EH (cell line): ENCODE results near the gene SPATS1.
A peak's percentile ranks its signal among the peaks of the same experiment; 100 is the strongest.

Source experiments
- DNase-seq: peaks from one replicate; pipeline ENCODE4 v3.0.0-alpha.2; 2015; ENCODE audit warnings: low read depth

Gene SPATS1, protein sequence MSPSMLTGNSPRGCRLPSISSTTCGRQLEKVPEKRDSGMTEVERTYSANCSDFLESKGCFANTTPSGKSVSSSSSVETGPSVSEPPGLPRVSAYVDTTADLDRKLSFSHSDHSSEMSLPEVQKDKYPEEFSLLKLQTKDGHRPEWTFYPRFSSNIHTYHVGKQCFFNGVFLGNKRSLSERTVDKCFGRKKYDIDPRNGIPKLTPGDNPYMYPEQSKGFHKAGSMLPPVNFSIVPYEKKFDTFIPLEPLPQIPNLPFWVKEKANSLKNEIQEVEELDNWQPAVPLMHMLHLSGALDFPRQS

DNA sequence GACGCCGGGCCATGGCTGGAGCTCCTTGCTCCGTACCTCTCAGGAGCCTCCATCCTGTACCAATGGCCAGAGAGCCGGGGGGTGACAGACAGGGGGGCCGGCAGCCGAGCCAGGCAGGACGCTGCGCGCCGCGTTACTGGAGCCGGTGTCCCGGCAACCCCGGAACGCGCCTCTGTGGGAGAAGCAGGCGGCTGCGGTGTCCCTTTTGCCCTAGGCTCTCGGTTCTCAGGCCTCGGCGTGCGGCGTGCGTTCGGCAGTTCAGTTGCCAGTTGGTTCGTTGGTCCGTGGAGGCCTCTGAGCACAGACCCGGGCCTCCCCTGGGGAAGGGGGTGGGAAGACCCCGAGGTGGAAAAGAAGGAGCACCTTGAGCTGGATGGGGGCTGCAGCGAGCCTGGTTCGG lies at the start of gene SPATS1:
SPATS1 (plus strand) TSS at position 162 of the 400 bp plus-strand sequence. CDS start 446 bp downstream, outside the sequence.
- peak; percentile 3 for DNase-seq

DNA sequence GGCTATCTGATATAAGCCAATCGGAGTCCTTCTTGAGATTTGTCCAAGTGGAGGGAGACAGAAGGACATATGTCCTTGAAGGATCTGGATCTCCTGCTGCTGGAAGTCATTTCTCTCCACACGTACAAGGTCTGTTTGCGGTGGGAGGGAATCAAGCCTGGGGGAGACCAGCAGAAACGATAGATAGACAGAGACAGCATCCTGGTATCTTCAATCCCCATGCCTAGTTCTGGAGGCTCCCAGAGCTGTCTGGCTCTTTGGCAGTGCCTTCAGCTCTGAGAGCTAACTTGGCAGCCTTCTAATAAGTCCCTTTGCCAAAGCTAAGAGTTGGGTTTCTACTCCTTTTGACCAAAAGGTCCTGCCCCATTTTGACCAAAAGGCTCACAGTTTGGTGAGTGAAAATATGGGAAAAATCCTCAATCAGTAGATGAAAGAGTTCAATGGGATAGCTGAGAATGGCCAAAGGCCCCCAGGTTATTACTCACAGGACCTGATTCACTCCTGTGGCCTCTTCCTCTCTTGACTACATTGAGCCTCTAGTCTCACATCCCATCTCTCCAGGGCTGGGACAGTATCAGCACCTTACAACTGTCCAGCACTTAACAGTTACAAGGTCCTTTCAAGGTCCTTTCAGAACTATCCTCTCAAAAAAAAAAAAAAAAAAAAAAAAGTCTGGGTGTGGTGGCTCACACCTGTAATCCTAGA lies 49.6 kb upstream of the SPATS1 start:
- DNase-seq: no peak

DNA sequence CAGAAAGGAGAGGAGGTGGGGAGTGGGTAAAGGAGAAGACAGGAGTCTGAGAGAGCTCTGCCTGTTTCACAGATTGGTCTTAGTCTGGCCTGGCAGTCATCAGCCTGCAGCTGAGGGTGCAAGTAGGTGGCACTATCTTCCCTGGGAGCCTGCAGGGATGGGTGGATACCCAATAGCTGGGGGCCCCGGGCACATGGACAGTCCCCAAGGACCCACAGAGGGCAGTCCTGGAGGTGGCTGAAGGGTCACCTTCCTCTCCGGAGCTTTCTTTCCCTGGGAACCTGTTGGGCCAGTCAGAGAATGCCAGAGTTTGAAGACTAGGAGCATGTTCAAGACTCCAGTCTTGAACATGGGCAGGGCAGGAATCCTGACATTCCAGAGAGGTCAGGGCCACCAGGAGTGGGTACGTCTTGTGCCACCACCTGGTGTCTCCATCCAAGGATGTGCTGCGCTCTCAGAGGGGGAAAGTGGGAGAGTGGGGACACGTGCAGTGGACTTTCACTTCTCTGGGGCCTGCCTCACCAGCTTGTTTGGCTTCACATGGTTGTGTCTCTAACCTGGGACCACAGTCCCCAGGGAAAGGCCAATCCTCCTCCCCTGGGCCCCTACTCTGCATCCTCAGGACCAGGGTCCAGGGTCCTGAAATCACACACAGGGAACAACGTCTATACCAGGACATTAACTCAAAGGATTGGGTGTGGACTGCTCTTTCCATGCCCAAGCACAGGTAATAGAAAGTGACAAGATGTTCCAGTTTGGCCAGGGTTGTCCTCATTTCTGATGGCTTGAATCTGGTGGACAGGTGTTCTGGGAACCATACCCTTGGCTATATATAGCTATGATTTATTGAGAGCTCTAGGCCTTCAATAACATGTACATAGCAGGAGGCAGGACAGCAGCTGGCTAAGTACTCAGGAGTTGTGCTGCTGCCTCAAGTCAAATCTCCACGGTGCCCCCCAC lies 47.3 kb upstream of the SPATS1 start:
- DNase-seq: no peak

DNA sequence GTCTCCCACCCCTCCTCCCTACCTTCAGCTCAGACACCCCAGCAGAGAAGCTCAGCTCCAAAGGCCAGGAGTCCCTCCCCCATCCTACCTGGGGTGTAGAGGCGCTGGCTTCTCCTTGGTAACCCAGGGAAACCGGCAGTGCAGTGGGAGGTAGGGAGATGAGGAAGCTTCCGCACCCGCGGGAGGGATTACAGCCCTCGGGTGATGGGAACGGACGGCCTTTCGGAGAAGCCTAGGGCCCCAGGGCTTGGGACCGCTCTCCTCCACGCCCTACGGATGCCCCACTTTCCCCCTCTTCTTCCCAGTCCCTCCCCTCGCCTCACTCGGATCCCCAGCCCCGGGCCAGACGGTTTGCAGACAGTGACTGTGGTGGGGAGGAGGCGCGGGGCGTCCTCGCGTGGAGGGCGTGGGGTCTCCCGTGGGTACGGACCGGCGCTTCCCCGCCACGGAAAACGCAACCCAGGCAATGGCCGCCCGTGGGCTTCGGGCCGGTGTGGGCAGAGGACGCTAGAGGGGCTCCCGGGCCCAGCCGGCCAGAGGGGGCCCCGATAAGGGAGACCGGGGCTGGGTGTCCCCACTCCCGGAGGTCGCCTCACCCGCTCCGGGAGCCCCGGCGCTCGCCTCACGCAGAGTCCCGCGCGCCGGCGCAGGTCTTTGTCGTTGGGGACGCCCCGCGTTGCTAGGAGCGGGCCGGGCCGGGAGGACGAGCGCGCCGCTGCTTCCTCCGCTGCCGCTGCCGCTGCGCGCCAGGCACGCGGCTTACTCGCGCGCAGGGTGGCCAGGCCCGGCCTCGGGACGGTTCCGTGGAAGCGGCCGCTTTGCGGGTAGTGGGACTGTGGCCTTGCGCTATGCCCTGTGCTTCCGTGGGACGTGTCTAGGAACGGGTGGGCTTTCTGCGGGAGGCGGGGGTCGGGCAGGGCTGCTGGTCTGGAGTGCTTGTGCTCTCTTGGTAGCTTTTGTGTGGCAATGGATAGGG lies 45.1 kb upstream of the SPATS1 start:
- peak; percentile 22 for DNase-seq

DNA sequence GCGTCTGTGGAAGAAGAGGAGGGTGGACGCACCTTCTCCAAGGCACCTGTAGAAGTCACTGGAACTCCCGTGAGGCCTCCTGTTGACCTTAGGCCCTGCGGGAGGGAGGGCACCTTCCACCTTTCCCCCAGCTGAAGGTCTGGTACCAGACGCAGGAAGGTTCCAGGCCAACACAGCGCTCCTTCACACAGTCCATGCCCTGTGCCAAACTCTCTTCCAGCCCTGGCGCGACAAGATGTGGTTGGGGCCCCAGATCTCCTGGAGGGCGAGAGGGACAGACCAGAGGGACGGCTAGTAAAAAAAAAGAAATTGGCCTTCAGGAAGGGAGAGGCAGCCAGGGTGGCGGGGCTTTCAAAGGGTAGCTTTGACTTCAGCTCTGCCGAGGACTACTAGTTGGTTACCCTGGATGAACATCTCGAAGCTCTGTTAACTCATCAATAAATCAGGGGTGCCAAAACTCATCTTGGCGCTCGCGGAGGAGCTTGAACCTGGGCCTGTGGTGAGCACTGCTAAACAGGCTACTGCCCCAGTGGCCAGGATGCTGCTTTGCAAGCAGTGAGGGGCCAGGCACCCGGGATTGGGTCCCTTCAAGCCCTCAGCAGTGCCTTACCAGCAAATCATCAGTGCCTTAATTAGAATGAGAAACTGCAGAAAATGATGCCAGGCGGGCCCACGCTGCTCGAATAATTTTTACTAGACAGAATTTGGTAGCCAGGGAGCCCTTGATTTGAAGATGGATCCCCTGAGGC lies 44.2 kb upstream of the SPATS1 start:
- DNase-seq: no peak

DNA sequence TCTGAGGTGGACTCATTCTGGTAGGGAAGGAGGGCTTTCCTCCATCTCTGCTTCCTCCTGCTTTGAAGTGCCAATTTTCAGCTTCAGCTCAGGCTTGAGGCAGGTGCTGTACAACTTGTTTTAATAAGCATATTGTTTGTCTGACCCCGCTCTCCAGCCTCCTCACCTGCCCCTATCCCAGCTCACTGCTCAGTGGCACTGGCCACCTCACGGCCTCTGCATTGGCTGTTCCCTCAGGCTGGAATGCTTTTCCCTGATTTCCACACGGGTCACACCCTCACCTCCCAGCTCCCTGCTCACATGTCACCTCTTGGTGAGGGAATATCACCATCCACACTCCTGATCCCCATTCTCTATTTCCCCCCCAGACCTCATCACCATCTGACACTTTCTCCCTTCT lies 43.6 kb upstream of the SPATS1 start:
- DNase-seq: no peak

DNA sequence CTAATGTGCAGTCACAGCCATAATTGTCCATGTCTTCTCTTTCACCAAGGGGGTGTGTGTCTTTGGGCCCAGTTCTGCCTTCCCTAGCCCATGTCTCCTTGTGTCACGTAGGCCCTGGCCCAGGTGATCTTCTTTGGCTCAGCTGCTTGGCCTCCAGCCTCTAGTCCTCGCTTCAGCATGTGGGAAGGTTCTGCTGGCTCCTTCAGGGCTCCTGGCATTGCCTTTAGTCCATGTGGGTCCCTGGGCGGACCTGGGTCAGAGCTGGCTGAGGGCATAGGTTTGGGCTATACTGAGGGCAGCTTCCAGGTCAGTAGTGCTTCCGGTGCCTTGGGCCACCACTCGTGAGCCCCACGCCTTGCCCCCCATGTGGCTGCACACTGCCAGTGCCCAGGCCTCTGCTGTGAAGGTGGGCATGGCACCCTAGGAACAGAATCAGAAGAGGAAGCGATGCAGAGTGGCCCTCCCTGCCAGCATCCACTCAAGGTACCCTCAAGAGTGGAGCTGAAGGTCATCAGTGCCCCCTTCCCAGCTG lies 42.1 kb upstream of the SPATS1 start:
- DNase-seq: no peak

DNA sequence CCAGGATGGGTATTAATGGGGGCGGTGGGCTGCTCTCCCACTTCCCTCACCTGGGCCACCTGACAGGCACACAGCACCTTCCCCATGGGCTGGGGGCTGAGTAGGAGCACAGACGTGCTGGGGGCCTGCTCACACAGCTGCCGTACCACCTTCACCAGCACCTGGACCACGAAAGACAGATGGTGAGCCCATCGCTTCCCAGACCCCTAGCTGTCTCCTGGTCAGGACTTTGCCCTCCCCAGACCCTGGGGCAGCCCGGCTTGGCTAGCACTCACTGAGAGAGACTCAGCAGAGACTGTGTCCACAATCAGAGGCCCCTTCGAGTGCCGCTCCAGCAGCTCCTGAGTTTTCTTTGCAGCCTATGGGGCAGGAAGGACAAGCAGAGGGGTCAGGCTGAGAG lies 41.3 kb upstream of the SPATS1 start:
- DNase-seq: no peak

DNA sequence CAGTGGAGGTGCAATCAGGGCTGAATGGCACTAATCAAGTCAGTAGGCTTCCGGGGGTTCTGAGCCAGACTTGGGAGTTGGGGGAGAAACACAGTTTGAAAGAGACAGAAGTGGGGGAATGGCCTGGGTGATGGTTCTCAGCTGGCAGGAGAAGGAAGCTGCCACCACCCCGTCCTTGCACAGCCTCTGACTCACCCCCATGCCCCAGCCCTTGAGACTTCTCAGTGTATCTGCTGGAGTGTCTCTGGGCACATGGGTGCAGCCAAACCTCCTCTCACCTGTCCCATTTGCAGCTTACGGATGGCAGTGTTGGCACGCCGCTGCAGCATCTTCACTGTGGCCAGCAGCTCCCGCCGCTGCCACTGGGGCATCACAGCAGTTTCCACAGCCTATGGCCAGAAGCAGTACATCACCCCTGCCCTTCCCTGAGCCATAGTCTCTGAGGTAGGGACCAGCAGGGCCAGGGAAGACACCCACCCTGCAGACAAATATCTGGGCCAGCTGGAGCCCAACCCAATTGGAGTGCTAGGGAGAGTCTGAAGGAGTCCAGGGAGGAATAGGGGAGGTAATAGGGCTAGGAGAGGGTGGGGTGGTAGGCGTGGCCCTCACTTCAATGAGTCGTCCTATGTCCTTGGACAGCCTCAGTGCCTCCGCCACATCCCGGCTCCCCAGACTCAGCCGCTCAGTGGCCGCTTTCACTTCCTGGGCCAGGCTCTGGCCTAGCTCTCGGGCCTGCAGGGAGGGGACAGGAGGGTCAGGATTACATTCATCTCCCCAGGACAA lies 40.5 kb upstream of the SPATS1 start:
- DNase-seq: no peak

DNA sequence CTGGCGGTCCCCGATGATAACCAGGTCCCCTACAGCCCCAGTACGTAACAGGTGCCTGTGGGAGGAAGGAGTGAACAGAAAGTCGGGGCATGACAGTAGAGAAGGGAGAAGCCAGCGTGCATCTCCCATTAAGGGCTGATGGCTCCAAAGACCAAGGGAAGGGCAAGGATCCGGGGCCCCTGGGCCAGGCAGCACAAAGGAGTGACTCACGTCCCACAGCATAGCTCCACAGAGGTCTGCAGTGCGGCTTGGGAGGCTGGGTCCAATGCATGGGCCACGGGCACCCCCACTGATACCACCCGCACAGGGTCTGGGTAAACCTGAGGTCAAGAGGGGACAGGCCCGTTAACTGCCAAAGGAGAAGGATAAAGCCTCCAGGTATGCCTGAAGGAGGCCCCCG lies 39.6 kb upstream of the SPATS1 start:
- DNase-seq: no peak

DNA sequence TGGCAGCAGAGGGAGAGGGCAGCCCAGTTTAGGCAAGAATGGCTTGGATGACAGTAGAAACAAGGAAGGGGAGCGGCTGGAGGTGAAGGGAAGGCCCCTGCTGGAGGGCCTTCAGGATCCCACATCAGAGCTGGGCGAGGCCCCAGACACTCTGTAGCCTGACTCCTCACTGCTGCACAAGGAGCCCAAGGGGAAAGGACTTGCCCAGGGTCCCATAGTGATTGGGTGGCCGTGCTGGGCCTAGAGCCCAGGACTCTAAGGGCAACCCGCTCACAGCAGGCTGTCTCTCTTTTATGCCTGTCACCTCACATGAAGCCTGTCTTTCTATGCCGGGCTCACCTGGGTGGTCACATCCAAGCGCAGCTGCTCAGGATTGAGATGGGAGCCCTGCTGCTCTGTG lies 38.6 kb upstream of the SPATS1 start:
- DNase-seq: no peak

DNA sequence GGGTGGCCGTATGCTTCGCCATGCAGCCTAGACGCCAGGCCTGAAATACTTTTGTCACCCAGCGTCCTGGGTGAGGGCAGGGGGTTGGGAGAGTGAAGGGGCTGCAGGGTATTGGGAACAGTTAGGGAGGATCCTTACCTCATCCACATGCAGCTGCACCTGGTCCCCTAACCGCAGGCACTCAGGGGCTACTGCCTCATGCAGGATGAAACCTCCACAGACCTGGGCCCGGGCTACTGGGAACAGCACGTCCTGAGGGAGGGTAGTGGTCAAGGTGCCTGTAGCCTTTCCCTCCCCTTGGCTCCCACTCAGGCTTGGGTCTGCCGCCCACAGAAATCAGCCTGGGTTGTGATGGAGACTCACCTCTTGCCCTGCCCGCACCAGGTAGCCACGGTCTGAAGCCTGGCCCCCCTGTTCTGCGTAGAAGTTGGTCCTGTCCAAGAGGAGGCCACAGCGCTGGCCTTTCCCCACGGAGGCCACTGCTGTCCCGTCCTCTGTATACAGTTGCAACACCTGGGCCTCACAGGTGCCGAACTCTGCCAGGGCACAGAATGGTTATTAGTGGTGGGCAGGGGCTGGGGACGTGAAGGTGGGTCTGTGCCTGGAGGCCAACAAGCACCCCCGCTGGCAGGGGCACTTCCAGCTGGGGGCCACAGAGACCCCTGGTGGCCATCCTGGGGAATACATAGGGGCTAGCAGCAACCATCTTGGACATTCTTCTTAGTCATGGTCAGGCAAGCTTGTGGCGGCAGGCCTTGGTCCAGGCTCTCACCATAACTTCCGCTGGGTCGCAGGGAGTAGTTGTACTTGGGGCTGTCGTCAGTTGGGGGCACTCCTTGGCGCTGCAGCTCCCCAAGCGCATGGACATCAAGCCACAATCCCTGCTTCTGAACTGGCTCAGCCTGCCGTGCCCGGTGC lies 37.9 kb upstream of the SPATS1 start:
- peak; percentile 55 for DNase-seq

DNA sequence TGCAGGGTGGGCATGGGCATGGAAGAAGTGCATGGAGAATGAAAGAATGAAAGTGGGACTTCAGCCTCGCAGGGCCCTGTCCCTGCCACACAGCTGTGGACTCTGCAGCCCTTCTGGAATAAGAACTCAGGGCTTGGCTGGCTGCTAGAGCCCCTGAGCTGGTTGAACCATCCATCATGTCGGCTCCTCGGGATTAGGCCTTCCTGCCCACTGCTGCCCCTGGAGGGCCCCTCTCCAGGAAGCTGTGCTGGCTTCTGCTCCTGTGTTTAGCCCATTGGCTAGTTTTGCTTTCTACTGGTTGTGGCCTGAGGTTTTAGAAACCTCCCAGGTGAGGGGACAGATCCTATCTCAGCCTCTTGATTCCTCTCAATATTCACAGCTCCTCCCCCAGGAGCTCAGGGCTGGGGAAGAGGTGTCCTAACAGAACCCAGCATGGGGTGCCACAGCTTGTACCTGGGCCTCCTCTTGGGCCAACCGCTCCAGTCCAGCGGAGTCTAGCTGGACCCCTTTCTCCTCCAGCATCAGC lies 37.2 kb upstream of the SPATS1 start:
- no peak for DNase-seq

DNA sequence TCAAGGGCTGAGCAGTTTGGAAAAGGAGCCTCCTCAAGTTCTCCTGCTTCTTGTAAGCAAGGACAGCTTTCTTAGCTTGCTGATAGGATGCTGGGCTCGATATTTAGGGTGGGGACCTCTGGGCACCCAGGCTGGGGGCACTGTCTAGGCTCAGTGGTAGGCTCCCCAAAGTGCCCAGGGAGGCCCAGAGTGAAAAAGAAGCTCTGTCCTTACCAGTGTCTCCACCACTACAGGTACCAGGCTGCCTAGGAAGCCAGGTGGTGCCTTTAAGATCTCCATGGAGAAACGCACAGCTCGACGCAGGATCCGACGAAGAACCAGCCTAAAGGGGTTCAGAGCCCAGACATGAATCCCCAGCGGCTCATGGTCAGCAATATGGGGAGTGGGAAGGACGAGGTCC lies 35.7 kb upstream of the SPATS1 start:
- DNase-seq: no peak

DNA sequence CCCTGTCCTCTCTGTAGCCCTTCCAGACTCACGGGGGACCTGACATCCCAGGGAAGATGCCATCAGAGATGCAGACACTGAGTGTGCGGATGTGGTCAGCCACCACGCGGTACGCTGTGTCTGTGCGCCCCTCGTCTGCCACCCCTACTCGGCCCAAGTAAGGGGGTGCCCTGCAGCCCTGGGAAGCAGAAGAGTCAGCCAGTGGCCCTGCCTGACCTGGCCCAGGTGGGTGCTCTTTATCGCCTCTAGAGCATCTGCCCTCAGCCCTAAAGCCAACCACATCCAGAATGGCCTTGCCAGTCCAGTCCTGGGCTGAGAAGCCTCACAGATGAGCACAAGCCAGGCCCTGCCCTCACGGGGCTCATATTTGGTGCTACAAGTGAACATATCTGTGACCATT lies 35.2 kb upstream of the SPATS1 start:
- no peak for DNase-seq

DNA sequence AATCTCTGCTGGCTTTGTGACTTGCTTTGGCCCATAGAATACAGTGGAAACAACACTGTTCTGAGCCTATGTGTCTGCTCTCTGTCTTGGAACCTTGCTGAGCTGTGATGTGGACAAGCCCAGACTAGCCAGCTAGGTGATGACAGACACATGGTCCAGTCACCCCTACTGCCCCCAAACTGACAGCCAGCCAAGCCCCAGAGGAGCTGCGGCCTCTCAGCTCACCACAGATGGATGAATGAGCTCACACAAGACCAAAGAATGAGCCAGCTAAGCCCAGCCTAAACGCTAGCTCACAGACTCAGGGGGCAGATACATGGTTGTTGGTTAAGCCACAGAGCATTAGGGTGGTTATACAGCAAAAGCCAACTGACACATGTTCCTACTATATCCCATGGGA lies 33.4 kb upstream of the SPATS1 start:
- peak; percentile 39 for DNase-seq

DNA sequence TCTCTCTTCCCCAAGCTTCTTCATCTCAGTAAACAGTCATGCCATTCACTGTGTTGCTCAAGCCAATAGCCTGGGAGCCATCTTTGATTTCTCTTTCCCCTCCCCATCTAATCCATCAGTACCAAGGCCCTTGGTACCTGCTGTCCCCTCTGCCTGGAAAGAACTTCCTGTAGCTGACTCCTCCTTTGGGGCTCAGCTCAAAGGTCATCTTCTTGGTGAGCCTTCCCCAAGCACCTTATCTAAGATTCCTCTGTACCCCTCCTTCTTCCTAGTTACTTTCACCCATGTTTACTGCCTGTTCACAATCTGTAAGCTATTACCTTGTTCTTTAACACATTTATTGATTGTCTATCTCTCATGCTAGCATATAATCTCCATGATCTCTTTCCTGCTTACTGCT lies 32.8 kb upstream of the SPATS1 start:
- DNase-seq: no peak

DNA sequence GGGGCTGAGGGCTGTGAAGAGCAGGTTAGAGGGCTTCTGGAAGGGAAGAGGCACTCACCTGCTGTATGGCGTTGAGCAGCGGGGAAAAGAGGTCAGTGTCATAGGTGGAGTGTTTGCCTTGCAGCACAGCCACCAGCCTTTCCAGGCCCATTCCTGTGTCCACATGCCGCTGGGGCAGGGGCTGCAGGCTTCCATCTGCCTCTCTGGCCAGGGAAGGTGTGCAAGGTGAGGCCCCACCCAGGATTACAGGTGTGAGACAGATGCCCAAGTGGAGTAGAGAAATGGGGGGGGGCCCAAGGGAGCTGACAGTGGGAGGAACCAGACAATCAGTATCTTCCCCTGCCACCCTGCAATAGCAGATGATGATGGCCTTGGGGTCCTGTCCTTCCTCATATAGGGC lies 32.2 kb upstream of the SPATS1 start:
- DNase-seq: no peak
